GM18909 (cell line): ENCODE measurements around the gene GNAT3.

Source experiments
- ATAC-seq: cut with Tn5 transposase; IDR thresholded peaks from one replicate; pipeline ENCODE4 v1.9.1; 2021; ENCODE audit warnings: mild to moderate bottlenecking; ENCODE audit not compliant: unreplicated experiment, poor library complexity

GNAT3 gene

GRCh38 chr7:80467069-80467468 is 44.8 kb downstream of the GNAT3 start:
- ATAC-seq: no peak

- no peak for ATAC-seq
These were observed 45.2 kb downstream of the GNAT3 start for GRCh38 chr7:80466636-80467035.

GRCh38 chr7:80464211-80464610 is 47.7 kb downstream of the GNAT3 start:
- no peak for ATAC-seq

GRCh38 chr7:80463272-80463920 is 48.5 kb downstream of the GNAT3 start:
- ATAC-seq: no peak

GRCh38 chr7:80460857-80461256 is 51.0 kb downstream of the GNAT3 start:
- no peak for ATAC-seq

- no peak for ATAC-seq
These were observed 51.9 kb downstream of the GNAT3 start for GRCh38 chr7:80459776-80460510.

- no peak for ATAC-seq
These were observed 52.8 kb downstream of the GNAT3 start for GRCh38 chr7:80458822-80459725.

GRCh38 chr7:80453699-80454340 is 58.0 kb downstream of the GNAT3 start:
- ATAC-seq: no peak

GRCh38 chr7:80450621-80451308 is 61.1 kb downstream of the GNAT3 start:
- no peak for ATAC-seq

- no peak for ATAC-seq
These were observed 62.0 kb downstream of the GNAT3 start for GRCh38 chr7:80449836-80450235.

GRCh38 chr7:80445351-80445750 is 66.5 kb downstream of the GNAT3 start:
- ATAC-seq: no peak

GRCh38 chr7:80444811-80445210 is 67.1 kb downstream of the GNAT3 start:
- ATAC-seq: no peak

- ATAC-seq: no peak
These were observed 68.5 kb downstream of the GNAT3 start for GRCh38 chr7:80443325-80443724.

GRCh38 chr7:80440883-80441282 is 71.0 kb downstream of the GNAT3 start:
- no peak for ATAC-seq

GRCh38 chr7:80439894-80440821 is 71.7 kb downstream of the GNAT3 start:
- ATAC-seq: no peak

GRCh38 chr7:80435521-80435920 is 76.3 kb downstream of the GNAT3 start:
- no peak for ATAC-seq

GRCh38 chr7:80434047-80434446 is 77.8 kb downstream of the GNAT3 start:
- ATAC-seq: no peak

GRCh38 chr7:80432166-80432565 is 79.7 kb downstream of the GNAT3 start:
- no peak for ATAC-seq

- no peak for ATAC-seq
These were observed 82.7 kb downstream of the GNAT3 start for GRCh38 chr7:80429181-80429580.
